Dermis blood vessel endothelial cell (primary cell): ENCODE results near the gene SORCS3. TPM values are rescaled to one million over a fixed set of nuclear protein-coding genes. Genes with fewer than 3 reads are reported as not detected.

Experiments used
- DNase-seq: peaks from one replicate; pipeline ENCODE4 v3.0.0; 2010
- total RNA-seq: library from RNA; depleted of rRNA; stranded (reverse); fragments of >200 nt; gene quantifications from 2 replicates; pipeline ENCODE4 v1.2.3, GENCODE V29; 2014

Gene SORCS3
- total RNA-seq, 1 donor from 2014 or later = not detected

GRCh38 chr10:104924101-104924795, 283.2 kb downstream of the SORCS3 start:
- no peak for DNase-seq

DNA sequence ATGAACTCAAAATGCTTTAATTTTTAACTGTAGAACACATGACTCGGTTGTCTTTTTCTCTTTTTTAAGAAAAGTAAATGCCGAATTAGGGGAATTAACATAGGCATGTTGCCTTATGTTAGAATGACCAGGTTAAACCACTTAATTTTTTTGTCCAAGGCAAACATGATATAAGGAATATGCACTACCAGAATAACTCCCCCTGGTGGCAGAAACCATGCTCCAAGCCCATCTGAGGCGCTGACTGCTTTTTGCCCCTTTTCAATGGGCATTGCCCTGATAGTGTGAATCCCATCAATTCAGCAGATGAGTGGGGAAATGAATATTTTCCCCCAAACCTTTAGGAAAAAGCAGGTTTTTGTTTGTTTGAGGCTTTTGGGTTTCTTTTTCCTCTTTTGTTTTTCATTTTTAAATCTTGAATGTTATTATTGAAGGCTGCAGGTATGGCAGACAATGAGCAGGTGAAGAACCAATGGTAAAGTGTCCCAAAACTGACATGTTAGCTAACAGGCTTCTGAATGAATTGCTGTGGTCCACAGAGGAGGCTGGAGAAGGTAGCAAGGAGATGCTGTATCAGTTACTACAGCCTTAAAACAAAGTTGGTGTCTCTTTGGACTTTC, 284.3 kb downstream of the SORCS3 start:
- DNase-seq = peak; percentile 8

- no peak for DNase-seq
Measured at GRCh38 chr10:104928734-104929133, 287.6 kb downstream of the SORCS3 start.

GRCh38 chr10:104931612-104932134, 290.6 kb downstream of the SORCS3 start:
- DNase-seq = no peak

GRCh38 chr10:104935656-104936055, 294.6 kb downstream of the SORCS3 start:
- DNase-seq = no peak

- DNase-seq = no peak
Measured at GRCh38 chr10:104937567-104937966, 296.5 kb downstream of the SORCS3 start.

- DNase-seq = no peak
Measured at GRCh38 chr10:104938031-104938430, 296.9 kb downstream of the SORCS3 start.

DNA sequence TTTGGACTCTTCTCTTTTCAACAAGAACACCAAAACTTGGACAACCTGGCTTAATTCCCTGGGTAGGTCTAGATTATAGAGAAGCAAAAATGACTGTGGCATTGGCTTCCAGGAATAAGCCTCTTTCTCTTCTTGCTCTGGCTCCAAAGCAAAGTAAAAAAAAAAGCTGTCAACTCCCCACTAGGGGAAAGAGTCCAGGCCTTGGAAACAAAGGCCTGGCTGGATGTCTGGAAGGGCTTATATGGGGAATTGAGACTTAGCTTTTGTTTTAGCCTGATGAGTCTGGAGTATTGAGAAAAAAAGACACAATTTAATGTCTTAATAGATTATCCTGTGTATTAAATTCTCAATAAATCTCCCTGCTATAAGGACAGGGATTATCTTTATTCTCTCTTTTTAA, 300.6 kb downstream of the SORCS3 start:
- DNase-seq = no peak

DNA sequence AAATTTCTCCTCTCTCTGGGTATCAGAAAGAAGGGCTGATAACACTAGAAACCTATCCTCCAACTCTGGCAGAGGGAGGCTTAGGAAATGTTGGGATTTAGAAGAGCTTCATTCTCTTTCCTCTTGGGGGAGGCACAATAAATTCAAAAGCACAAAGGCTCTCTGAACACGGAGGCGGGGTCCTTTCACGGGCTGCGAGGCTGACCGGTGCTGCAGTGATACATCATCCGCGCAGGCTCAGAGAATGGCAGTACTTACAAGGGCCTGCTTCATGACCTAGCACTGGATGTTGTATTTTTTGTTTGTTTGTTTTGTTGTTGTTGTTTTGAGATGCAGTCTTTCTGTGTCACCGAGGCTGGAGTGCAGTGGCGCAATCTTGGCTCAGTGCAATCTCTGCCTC, 306.2 kb downstream of the SORCS3 start:
- no peak for DNase-seq

DNA sequence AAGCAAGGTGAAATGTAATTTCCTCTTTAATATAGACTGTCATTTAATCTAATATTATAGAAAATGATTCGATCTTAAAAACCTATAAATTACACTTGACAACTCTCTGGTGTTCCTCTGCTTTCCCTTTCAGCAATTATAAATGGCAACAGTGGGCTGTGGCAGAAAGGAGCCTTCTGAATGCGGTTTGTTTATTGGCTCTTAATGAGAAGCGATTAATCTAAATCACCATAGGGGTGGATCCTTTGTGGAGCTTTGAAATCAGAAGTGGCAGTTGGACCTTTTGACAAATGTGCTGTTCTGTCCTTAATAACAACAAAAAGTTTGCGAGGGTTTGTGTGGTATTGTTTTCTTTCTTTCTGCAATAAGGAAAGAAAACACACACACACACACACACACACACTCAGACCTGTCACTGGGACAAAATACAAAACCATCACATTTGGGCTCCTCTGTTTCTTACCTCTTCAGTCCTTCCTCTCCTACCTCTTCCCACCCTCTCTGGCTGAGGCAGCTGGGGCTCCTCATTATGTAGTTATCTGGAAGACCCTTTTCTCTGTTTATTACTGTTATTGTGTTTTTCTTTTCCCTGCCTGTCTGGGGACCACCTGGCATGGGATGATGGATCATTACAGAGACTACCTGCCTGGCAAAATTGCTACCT, 316.2 kb downstream of the SORCS3 start:
- DNase-seq = no peak

GRCh38 chr10:104966563-104967297, 325.6 kb downstream of the SORCS3 start:
- no peak for DNase-seq

GRCh38 chr10:104980368-104980767, 339.3 kb downstream of the SORCS3 start:
- no peak for DNase-seq

GRCh38 chr10:104981995-104982394, 340.9 kb downstream of the SORCS3 start:
- no peak for DNase-seq

GRCh38 chr10:104988686-104989085, 347.6 kb downstream of the SORCS3 start:
- DNase-seq = no peak

GRCh38 chr10:104989880-104990279, 348.8 kb downstream of the SORCS3 start:
- DNase-seq = no peak

DNA sequence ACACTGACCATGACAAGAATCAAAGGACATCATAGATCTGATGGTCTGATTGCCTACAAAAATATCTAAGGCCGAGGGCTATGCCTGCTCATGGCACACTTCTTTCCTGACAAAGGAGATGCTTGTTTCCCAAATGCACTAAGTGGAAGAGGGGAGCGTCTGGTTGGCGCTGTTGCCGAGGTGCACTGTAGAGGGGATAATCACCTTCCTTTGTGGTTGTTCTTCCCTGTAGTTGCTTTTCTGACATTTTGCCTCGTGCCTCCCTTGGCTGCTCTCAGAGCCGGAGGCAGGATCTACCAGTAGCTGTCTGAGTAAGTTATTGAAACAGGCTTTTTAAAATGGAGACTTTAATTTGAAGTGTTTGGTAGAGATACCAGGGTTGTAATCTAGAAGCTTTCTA, 352.0 kb downstream of the SORCS3 start:
- no peak for DNase-seq

DNA sequence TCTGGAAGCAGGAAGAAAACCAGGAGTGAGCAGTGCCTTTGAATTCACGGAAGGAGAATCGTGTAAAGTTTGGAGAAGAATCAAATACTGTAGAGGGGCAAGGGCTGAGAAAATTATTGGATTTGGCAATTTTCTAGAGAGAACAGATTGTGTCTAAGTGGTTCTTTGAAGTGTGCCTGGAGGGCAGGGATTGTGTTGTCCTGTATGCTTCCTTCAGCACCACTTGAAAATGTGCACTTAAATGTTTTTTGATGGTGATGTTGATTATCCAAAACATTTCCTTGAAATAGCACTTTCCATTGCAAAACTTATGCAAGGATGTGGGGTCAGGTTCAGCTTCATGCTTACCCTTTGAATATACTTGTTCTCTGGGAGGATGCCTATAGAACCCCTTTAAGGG, 360.2 kb downstream of the SORCS3 start:
- no peak for DNase-seq

GRCh38 chr10:105010411-105011121, 369.5 kb downstream of the SORCS3 start:
- no peak for DNase-seq

GRCh38 chr10:105017116-105017515, 376.0 kb downstream of the SORCS3 start:
- no peak for DNase-seq

- DNase-seq = no peak
Measured at GRCh38 chr10:105017691-105018090, 376.6 kb downstream of the SORCS3 start.

- no peak for DNase-seq
Measured at GRCh38 chr10:105023211-105024111, 382.4 kb downstream of the SORCS3 start.
